Vagina (tissue), 2 donors: ENCODE results near the gene SERPING1. TPM values are rescaled to one million over a fixed set of nuclear protein-coding genes. Genes with fewer than 3 reads are reported as not detected.

Experiments
- DNase-seq, 2 donors: peaks; one replicate each; pipeline ENCODE4 v3.0.0-alpha.2; 2017; ENCODE audit errors: extremely low spot score in 2 of 2
- H3K27ac ChIP-seq: fragments of 200-600 bp; sonication (generic); one replicate; pipeline ENCODE4 v1.5.1; 2019
- H3K27me3 ChIP-seq: fragments of 200-600 bp; sonication (generic); one replicate; pipeline ENCODE4 v1.5.1; 2019
- H3K36me3 ChIP-seq, 2 donors: fragments of 200-600 bp; sonication (generic); one replicate each; pipeline ENCODE4 v1.5.1; 2017 to 2019
- H3K4me1 ChIP-seq: fragments of 200-600 bp; sonication (generic); one replicate; pipeline ENCODE4 v1.5.1; 2019
- H3K4me3 ChIP-seq, 2 donors: fragments of 200-600 bp; sonication (generic); 1 replicate in 1 of 2; 2 replicates in 1 of 2; pipeline ENCODE4 v1.5.1; 2016 to 2019
- H3K9me3 ChIP-seq: fragments of 200-600 bp; sonication (generic); one replicate; pipeline ENCODE4 v1.5.1; 2019
- CTCF ChIP-seq, 3 experiments: fragments of 450-650 bp in 2 of 3; fragments of 200-600 bp in 1 of 3; sonication (generic) in 1 of 3; IDR thresholded peaks; one replicate each; pipeline ENCODE4 v1.5.1; 2017 to 2019; ENCODE audit warnings: antibody characterized with exemption in 3 of 3, mild to moderate bottlenecking in 2 of 3, moderate library complexity in 2 of 3
- POLR2A ChIP-seq, 2 donors: fragments of 450-650 bp; IDR thresholded peaks; one replicate each; pipeline ENCODE4 v1.6.1; 2017; ENCODE audit warnings: antibody characterized with exemption in 2 of 2, mild to moderate bottlenecking in 2 of 2, moderate library complexity in 2 of 2
- POLR2AphosphoS5 ChIP-seq, 2 donors: sonication (generic); formaldehyde crosslinking; IDR thresholded peaks; one replicate each; pipeline ENCODE4 v1.9.0; 2017; ENCODE audit warnings: antibody characterized with exemption in 2 of 2, mild to moderate bottlenecking in 2 of 2, low read depth in 1 of 2; ENCODE audit not compliant: insufficient read depth in 1 of 2
- intact Hi-C: fragments of 100-400 bp; cut with DNase I; formaldehyde crosslinking; loops from one replicate; pipeline ENCODE4 v1.15.1; 2023
- microRNA counts, 2 donors: library from miRNA; unstranded; fragments of <30 nt; microRNA quantifications; one replicate each; lab custom pipeline; 2016 to 2017
- microRNA-seq: library from miRNA; unstranded; fragments of <30 nt; microRNA quantifications from one replicate; pipeline ENCODE4, GENCODE V29; 2017; ENCODE audit warnings: borderline number of aligned reads, borderline replicate concordance
- small RNA-seq: library from RNA; depleted of rRNA; stranded (forward); fragments of <200 nt; gene quantifications from one replicate; pipeline ENCODE3, GENCODE V24; 2016
- total RNA-seq: library from RNA; depleted of rRNA; stranded (reverse); fragments of >200 nt; gene quantifications from one replicate; pipeline ENCODE4 v1.2.3, GENCODE V29; 2016

Gene SERPING1
- total RNA-seq, 1 donor from 2014 or later: 779 TPM

- intact Hi-C loops: no loop called here
- Histone ChIP-seq H3K27ac (no peak overlapping the region), H3K4me3 (no peak overlapping the region)
Measured at GRCh38 chr11:57659669-57660068, 62.2 kb downstream of the SERPING1 start.

GRCh38 chr11:57662893-57663292, 65.4 kb downstream of the SERPING1 start:
- Histone ChIP-seq H3K4me1 (peaks cover 25% of the 10 kb centered on the region), H3K4me3 (no peak overlapping the region), H3K27me3 (no peaks in the 10 kb centered on the region), H3K27ac (no peak overlapping the region), H3K9me3 (no peaks in the 10 kb centered on the region), H3K36me3 (peaks cover 0 to 28% of the 10 kb centered on the region in 2 donors)
- intact Hi-C loops: no loop called here
- DNase-seq: no peak
- no peak for TF ChIP-seq CTCF (IDR thresholded peaks at IDR 0.05)
- peak in 1 of 2 donors; percentile 16 for TF ChIP-seq POLR2AphosphoS5 (IDR thresholded peaks at IDR 0.05; ENCODE audit: insufficient read depth in 1 of 2, low read depth in 1 of 2)

More at GRCh38 chr11:57659669-57660068, 62.2 kb downstream of the SERPING1 start:
- no peak for DNase-seq
- Histone ChIP-seq H3K9me3 (no peaks in the 10 kb centered on the region), H3K4me1 (peaks cover 23% of the 10 kb centered on the region), H3K27me3 (no peaks in the 10 kb centered on the region), H3K36me3 (peaks cover 0 to 28% of the 10 kb centered on the region in 2 donors)
- TF ChIP-seq CTCF (IDR thresholded peaks at IDR 0.05) (no peak), POLR2A (IDR thresholded peaks at IDR 0.05) (no peak), POLR2AphosphoS5 (IDR thresholded peaks at IDR 0.05; ENCODE audit: insufficient read depth in 1 of 2, low read depth in 1 of 2) (no peak)

- no peak for TF ChIP-seq POLR2A (IDR thresholded peaks at IDR 0.05)
- no peak for TF ChIP-seq CTCF (IDR thresholded peaks at IDR 0.05)
- TF ChIP-seq POLR2AphosphoS5 (IDR thresholded peaks at IDR 0.05; ENCODE audit: insufficient read depth in 1 of 2, low read depth in 1 of 2): no peak
- H3K4me1 ChIP-seq: peaks cover 20% of the 10 kb centered on the region
- H3K4me3 ChIP-seq: no peak overlapping the region
- no peaks in the 10 kb centered on the region for H3K9me3 ChIP-seq
- no peak overlapping the region for H3K27ac ChIP-seq
- no peak for DNase-seq
- peaks cover 0 to 28% of the 10 kb centered on the region in 2 donors for H3K36me3 ChIP-seq
- H3K27me3 ChIP-seq: no peaks in the 10 kb centered on the region
- intact Hi-C loops: no loop called here
Measured at GRCh38 chr11:57663975-57664374, 66.5 kb downstream of the SERPING1 start.

MicroRNA genes within 50 kb of the gene (microRNA counts, 767-probe panel; counts per million panel counts)
- microRNA hsa-miR-130a-3p (lab: Ali Mortazavi, UCI): 6,385 to 6,587 counts per million in 2 donors

Small RNAs within 50 kb of the gene (microRNA-seq; reads per million reads assigned to microRNA genes)
- 7,310 reads per million, percentile 92 among the genes with 10 or more reads in this experiment for gene MIR130A

Small RNAs within 50 kb of the gene (small RNA-seq; reads per million reads assigned to genes)
- gene MIR130A: 508 reads per million, percentile 98 among the genes with 10 or more reads in this experiment

Other genes with a start within 250 kb of the SERPING1 start
- not detected for gene PRG3, start 216.5 kb upstream of the SERPING1 start, total RNA-seq
- not detected for gene PRG2, start 207.0 kb upstream of the SERPING1 start, total RNA-seq
- gene SLC43A3, start 170.6 kb upstream of the SERPING1 start, total RNA-seq: 53.5 TPM
- 2.0 TPM for gene RTN4RL2, start 137.2 kb upstream of the SERPING1 start, total RNA-seq
- 22.6 TPM for gene SLC43A1, start 82.0 kb upstream of the SERPING1 start, total RNA-seq
- 45.2 TPM for gene TIMM10, start 66.9 kb upstream of the SERPING1 start, total RNA-seq
- not detected for gene SMTNL1, start 60.1 kb upstream of the SERPING1 start, total RNA-seq
- gene UBE2L6, start 30.0 kb upstream of the SERPING1 start, total RNA-seq: 48.1 TPM
- gene YPEL4, start 52.2 kb downstream of the SERPING1 start, total RNA-seq: 2.7 TPM
- gene CLP1, start 60.1 kb downstream of the SERPING1 start, total RNA-seq: 10.8 TPM
- 46.2 TPM for gene ZDHHC5, start 70.4 kb downstream of the SERPING1 start, total RNA-seq
- gene MED19, start 114.5 kb downstream of the SERPING1 start, total RNA-seq: 18.4 TPM
- gene TMX2, start 114.9 kb downstream of the SERPING1 start, total RNA-seq: 44.4 TPM
- 120 TPM for gene SELENOH, start 143.8 kb downstream of the SERPING1 start, total RNA-seq
- not detected for gene BTBD18, start 154.1 kb downstream of the SERPING1 start, total RNA-seq
- gene CTNND1, start 164.1 kb downstream of the SERPING1 start, total RNA-seq: 179 TPM